ENCODE results near the gene DIO2.

DIO2 gene

GRCh38 chr14:80211153-80212022 is at the start of gene DIO2:
TSS of gene DIO2 (minus strand) at chr14:80211504. CDS start at chr14:80211472, 32 bp downstream.
- no peak for DNase-seq (ENCODE audit: low read depth)

GRCh38 chr14:80260645-80261044 is 49.3 kb upstream of the DIO2 start:
- DNase-seq (ENCODE audit: low read depth), result no peak

GRCh38 chr14:80239631-80240030 is 28.3 kb upstream of the DIO2 start:
- DNase-seq (ENCODE audit: low read depth), result no peak

GRCh38 chr14:80237143-80237542 is 25.8 kb upstream of the DIO2 start:
- no peak for DNase-seq (ENCODE audit: low read depth)

- no peak for DNase-seq (ENCODE audit: low read depth)
These were observed 22.3 kb upstream of the DIO2 start for GRCh38 chr14:80233470-80234089.

- no peak for DNase-seq (ENCODE audit: low read depth)
These were observed 20.4 kb upstream of the DIO2 start for GRCh38 chr14:80231702-80232101.

GRCh38 chr14:80223696-80224465 is 12.6 kb upstream of the DIO2 start:
- no peak for DNase-seq (ENCODE audit: low read depth)

- no peak for DNase-seq (ENCODE audit: low read depth)
These were observed 5.5 kb upstream of the DIO2 start for GRCh38 chr14:80216818-80217217.

- no peak for DNase-seq (ENCODE audit: low read depth)
These were observed 4.7 kb upstream of the DIO2 start for GRCh38 chr14:80215756-80216581.

GRCh38 chr14:80215081-80215480 is 3.8 kb upstream of the DIO2 start:
- DNase-seq (ENCODE audit: low read depth), result no peak

- DNase-seq (ENCODE audit: low read depth), result no peak
These were observed 2.3 kb upstream of the DIO2 start for GRCh38 chr14:80213602-80214001.

- no peak for DNase-seq (ENCODE audit: low read depth)
These were observed 706 bp upstream of the DIO2 start for GRCh38 chr14:80212023-80212397.

- DNase-seq (ENCODE audit: low read depth), result no peak
These were observed 2.8 kb downstream of the DIO2 start for GRCh38 chr14:80208461-80208860.

GRCh38 chr14:80206351-80207080 is 4.8 kb downstream of the DIO2 start:
- DNase-seq (ENCODE audit: low read depth), result no peak

GRCh38 chr14:80202888-80203562 is 8.3 kb downstream of the DIO2 start:
- DNase-seq (ENCODE audit: low read depth), result no peak

- no peak for DNase-seq (ENCODE audit: low read depth)
These were observed 11.2 kb downstream of the DIO2 start for GRCh38 chr14:80200093-80200492.

- no peak for DNase-seq (ENCODE audit: low read depth)
These were observed 22.7 kb downstream of the DIO2 start for GRCh38 chr14:80188571-80188970.

- no peak for DNase-seq (ENCODE audit: low read depth)
These were observed 25.0 kb downstream of the DIO2 start for GRCh38 chr14:80186301-80186800.

GRCh38 chr14:80176893-80177292 is 34.4 kb downstream of the DIO2 start:
- no peak for DNase-seq (ENCODE audit: low read depth)

- no peak for DNase-seq (ENCODE audit: low read depth)
These were observed 38.8 kb downstream of the DIO2 start for GRCh38 chr14:80172375-80173051.
